ENCODE data around the gene ATP13A3.

DNA sequence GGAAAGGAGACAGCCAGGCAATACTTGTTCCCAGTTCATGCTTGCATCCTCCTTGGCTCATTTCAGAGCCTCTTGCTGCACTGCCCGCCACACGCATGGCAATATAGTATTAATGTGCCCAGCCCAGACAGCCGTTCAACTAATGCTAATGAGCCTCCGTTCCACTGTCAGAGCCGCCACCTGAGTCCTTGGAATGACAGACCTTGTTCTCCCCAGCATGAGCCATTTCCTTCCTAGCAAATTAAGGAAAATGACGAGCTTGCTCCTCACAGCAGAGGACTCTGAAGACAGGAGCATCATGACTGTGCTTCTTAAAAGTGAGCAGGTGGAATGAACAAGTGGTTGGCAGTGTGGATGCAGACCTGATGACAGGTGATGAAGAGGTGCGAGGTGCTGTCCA, 106.5 kb downstream of the ATP13A3 start:
- TF ChIP-seq, protein P1, sequence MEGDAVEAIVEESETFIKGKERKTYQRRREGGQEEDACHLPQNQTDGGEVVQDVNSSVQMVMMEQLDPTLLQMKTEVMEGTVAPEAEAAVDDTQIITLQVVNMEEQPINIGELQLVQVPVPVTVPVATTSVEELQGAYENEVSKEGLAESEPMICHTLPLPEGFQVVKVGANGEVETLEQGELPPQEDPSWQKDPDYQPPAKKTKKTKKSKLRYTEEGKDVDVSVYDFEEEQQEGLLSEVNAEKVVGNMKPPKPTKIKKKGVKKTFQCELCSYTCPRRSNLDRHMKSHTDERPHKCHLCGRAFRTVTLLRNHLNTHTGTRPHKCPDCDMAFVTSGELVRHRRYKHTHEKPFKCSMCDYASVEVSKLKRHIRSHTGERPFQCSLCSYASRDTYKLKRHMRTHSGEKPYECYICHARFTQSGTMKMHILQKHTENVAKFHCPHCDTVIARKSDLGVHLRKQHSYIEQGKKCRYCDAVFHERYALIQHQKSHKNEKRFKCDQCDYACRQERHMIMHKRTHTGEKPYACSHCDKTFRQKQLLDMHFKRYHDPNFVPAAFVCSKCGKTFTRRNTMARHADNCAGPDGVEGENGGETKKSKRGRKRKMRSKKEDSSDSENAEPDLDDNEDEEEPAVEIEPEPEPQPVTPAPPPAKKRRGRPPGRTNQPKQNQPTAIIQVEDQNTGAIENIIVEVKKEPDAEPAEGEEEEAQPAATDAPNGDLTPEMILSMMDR (IDR thresholded peaks at IDR 0.05), result no peak
- no peak for TF ChIP-seq EZH2 (IDR thresholded peaks at IDR 0.05; ENCODE audit: borderline replicate concordance, insufficient read depth, low read depth, low read length, poor library complexity, severe bottlenecking)

All from B cell (primary cell).